Measurements from ENCODE around the gene DNER.

DNA sequence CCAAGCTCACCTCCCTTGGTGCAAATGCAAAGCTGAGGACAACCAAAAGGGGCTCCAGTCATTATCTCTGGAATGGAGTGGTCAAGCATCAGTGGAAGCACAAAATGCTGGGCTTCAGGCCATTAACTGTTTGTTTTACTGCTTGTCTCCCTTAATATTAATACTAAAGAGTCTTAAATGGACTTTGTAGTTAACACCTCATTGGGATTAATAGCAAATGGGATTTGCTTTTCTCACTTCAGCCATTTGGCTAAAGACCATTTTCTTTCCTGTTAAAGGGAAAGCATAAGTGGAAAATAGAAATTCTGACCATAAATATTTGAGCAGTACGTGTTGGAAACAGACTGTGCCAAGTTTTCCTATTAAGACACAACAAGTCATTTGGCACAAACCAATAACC is 154.4 kb downstream of the DNER start:
- TF ChIP-seq, protein P1, sequence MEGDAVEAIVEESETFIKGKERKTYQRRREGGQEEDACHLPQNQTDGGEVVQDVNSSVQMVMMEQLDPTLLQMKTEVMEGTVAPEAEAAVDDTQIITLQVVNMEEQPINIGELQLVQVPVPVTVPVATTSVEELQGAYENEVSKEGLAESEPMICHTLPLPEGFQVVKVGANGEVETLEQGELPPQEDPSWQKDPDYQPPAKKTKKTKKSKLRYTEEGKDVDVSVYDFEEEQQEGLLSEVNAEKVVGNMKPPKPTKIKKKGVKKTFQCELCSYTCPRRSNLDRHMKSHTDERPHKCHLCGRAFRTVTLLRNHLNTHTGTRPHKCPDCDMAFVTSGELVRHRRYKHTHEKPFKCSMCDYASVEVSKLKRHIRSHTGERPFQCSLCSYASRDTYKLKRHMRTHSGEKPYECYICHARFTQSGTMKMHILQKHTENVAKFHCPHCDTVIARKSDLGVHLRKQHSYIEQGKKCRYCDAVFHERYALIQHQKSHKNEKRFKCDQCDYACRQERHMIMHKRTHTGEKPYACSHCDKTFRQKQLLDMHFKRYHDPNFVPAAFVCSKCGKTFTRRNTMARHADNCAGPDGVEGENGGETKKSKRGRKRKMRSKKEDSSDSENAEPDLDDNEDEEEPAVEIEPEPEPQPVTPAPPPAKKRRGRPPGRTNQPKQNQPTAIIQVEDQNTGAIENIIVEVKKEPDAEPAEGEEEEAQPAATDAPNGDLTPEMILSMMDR (IDR thresholded peaks at IDR 0.05; ENCODE audit: insufficient read depth, low read length) = no peak
- no peak for TF ChIP-seq GABPA (IDR thresholded peaks at IDR 0.05; ENCODE audit: low read depth)
